MCF 10A (cell line): Measurements from ENCODE around the gene IL10RB. TPM values are rescaled to one million over a fixed set of nuclear protein-coding genes. Genes with fewer than 3 reads are reported as not detected.

Experiments
- BruUV-seq: library from RNA; stranded (reverse); fragments of 400-500 nt; replicated peaks from 2 replicates; lab custom pipeline; 2021; lab: Mats Ljungman, UMichigan
- CTCF ChIA-PET: fragments of 300-600 bp; sonication (Branson Sonifier 250); formaldehyde crosslinking; extraction: SDS; loops from one replicate; lab custom pipeline; 2021; ENCODE audit warnings: antibody characterized with exemption, inconsistent platforms; lab: Yijun Ruan, JAX
- POLR2A ChIA-PET: fragments of 300-600, 350-650 bp; sonication (Branson Sonifier 250); formaldehyde crosslinking; extraction: SDS; loops from one replicate; lab custom pipeline; 2020; ENCODE audit warnings: antibody characterized with exemption, inconsistent platforms; lab: Yijun Ruan, JAX
- DNase-seq: peaks from one replicate; pipeline ENCODE4 v3.0.0-alpha.2; 2018; ENCODE audit not compliant: unreplicated experiment
- H3K27ac Mint-ChIP-seq: one replicate; pipeline ENCODE4 v1.8.0; 2022; ENCODE audit warnings: mild to moderate bottlenecking, low read depth, mixed read lengths; ENCODE audit not compliant: unreplicated experiment
- H3K27me3 Mint-ChIP-seq: one replicate; pipeline ENCODE4 v1.8.0; 2022; ENCODE audit warnings: mixed read lengths; ENCODE audit not compliant: insufficient read depth, unreplicated experiment
- H3K36me3 Mint-ChIP-seq: one replicate; pipeline ENCODE4 v1.8.0; 2022; ENCODE audit warnings: mild to moderate bottlenecking, moderate library complexity, mixed read lengths; ENCODE audit not compliant: insufficient read depth, unreplicated experiment
- H3K4me1 Mint-ChIP-seq: one replicate; pipeline ENCODE4 v1.8.0; 2022; ENCODE audit warnings: mixed read lengths; ENCODE audit not compliant: insufficient read depth, unreplicated experiment
- H3K4me3 Mint-ChIP-seq: one replicate; pipeline ENCODE4 v1.8.0; 2022; ENCODE audit warnings: mild to moderate bottlenecking, moderate library complexity, mixed read lengths; ENCODE audit not compliant: unreplicated experiment
- H3K9me3 Mint-ChIP-seq: one replicate; pipeline ENCODE4 v1.8.0; 2022; ENCODE audit warnings: mixed read lengths; ENCODE audit not compliant: unreplicated experiment
- CTCF ChIP-seq: fragments of 200-600 bp; IDR thresholded peaks from one replicate; pipeline ENCODE4 v1.8.0; 2022; ENCODE audit warnings: antibody characterized with exemption, mild to moderate bottlenecking; ENCODE audit not compliant: unreplicated experiment
- intact Hi-C: fragments of 100-400 bp; cut with micrococcal nuclease; formaldehyde crosslinking; loops from 2 replicates; pipeline ENCODE4 v1.14.1; 2022
- total RNA-seq: library from RNA; stranded (reverse); gene quantifications from 2 replicates; pipeline ENCODE4 v1.2.3, GENCODE V29; 2022

The IL10RB gene
- total RNA-seq, 1 experiment from 2014 or later = 23.2 TPM

- peaks cover 8% of the 10 kb centered on the region for H3K4me1 Mint-ChIP-seq
- intact Hi-C loops = loop anchor here (10.0 kb wide), 1 partner anchor 103 kb away; the partner anchor contains the start of gene IFNAR2
- no peak for TF ChIP-seq CTCF
- H3K36me3 Mint-ChIP-seq = peaks cover 5% of the 10 kb centered on the region
- peaks cover 7% of the 10 kb centered on the region for H3K9me3 Mint-ChIP-seq
- H3K4me3 Mint-ChIP-seq = no peak overlapping the region
- H3K27ac Mint-ChIP-seq = no peak overlapping the region
- ChIA-PET POLR2A (interaction anchor here (1.5 kb wide), 1 partner anchor 12 kb away, joined by 3 read pairs; no protein-coding TSS in a partner anchor), CTCF (interaction anchor here (0.6 to 1.2 kb wide), 3 partner anchors 28 to 684 kb away, joined by 3 read pairs; no protein-coding TSS in a partner anchor)
- H3K27me3 Mint-ChIP-seq = no peaks in the 10 kb centered on the region
- no TSS peak for BruUV-seq
- DNase-seq = no peak
Measured at GRCh38 chr21:33327792-33328433, 61.7 kb downstream of the IL10RB start.

DNA sequence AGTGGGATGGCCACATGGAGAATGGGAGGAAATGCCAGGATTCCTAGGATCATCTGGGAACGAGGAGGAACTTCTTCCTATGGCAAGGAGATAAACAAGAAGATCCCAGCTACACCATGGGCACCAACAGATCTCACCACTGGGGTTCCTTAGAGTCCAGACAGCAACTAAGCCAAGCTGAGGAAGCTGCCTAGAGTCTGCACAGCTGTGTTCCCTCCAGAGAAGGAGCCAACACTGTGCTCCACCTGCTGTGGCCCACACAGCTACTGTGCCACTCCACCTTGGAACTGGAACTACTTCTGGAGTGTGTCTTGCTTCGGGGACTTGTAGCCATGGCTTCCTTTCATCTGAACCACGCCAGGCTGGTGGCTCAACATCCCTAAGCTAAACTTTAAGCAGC, 64.6 kb downstream of the IL10RB start:
- Mint-ChIP-seq H3K4me1 (peaks cover 8% of the 10 kb centered on the region), H3K9me3 (peaks cover 14% of the 10 kb centered on the region), H3K27ac (no peak overlapping the region), H3K4me3 (no peak overlapping the region), H3K36me3 (peaks cover 5% of the 10 kb centered on the region), H3K27me3 (no peaks in the 10 kb centered on the region)
- intact Hi-C loops = no loop called here
- BruUV-seq = no TSS peak
- DNase-seq = no peak
- POLR2A ChIA-PET = interaction anchor here (1.0 kb wide), 1 partner anchor 9 kb away, joined by 5 read pairs; no protein-coding TSS in a partner anchor
- CTCF ChIA-PET = interaction anchor here (1.0 to 2.9 kb wide), 3 partner anchors 30 to 115 kb away, joined by 3 to 15 read pairs (median 6); no protein-coding TSS in a partner anchor
- TF ChIP-seq CTCF = no peak

- Mint-ChIP-seq H3K27me3 (no peaks in the 10 kb centered on the region), H3K4me3 (no peak overlapping the region), H3K27ac (no peak overlapping the region), H3K36me3 (peaks cover 12% of the 10 kb centered on the region), H3K9me3 (peaks cover 14% of the 10 kb centered on the region), H3K4me1 (peaks cover 8% of the 10 kb centered on the region)
- no peak for DNase-seq
- intact Hi-C loops = no loop called here
- CTCF ChIA-PET = interaction anchor here (0.9 to 2.9 kb wide), 4 partner anchors 29 to 506 kb away, joined by 3 to 15 read pairs (median 4); no protein-coding TSS in a partner anchor
- no peak for TF ChIP-seq CTCF
- BruUV-seq = no TSS peak
- POLR2A ChIA-PET = interaction anchor here (0.6 kb wide), 1 partner anchor 122 kb away, joined by 3 read pairs; no protein-coding TSS in a partner anchor
Measured at GRCh38 chr21:33332143-33332542, 66.0 kb downstream of the IL10RB start.

DNA sequence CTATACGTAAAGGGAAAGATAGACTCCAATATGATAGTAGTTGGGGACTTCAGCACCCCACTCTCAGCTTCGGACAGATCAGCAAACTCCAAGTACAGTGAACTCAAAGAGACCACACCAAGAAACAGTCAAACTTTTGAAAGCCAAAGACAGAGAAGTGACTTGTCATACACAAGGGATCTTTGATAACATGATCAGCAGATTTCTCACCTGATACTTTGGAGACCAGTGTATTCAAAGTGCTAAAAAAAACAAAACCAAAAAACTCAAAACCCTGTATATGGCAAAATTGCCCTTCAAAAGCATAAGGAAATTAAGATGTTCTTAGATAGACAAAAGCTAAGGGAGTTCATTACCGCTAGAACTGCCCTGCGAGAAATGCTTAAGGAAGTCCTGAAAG, 68.0 kb downstream of the IL10RB start:
- DNase-seq = no peak
- Mint-ChIP-seq H3K9me3 (peaks cover 14% of the 10 kb centered on the region), H3K4me1 (no peaks in the 10 kb centered on the region), H3K4me3 (no peak overlapping the region), H3K27ac (no peak overlapping the region), H3K36me3 (peaks cover 32% of the 10 kb centered on the region), H3K27me3 (no peaks in the 10 kb centered on the region)
- BruUV-seq = no TSS peak
- POLR2A ChIA-PET = interaction anchor here (0.8 to 1.9 kb wide), 2 partner anchors 9 to 96 kb away, joined by 3 to 11 read pairs; partner anchors contain the start of gene IFNAR1
- intact Hi-C loops = no loop called here
- CTCF ChIA-PET = interaction anchor here (1.0 kb wide), 1 partner anchor 27 kb away, joined by 3 read pairs; no protein-coding TSS in a partner anchor
- no peak for TF ChIP-seq CTCF
